NCI-H2227 (cell line): Measurements from ENCODE around the gene SHTN1.

Source experiments
- DNase-seq: peaks from one replicate; lab custom pipeline; 2025; ENCODE audit not compliant: unreplicated experiment; lab: John Stamatoyannopoulos, UW

Gene SHTN1

DNA sequence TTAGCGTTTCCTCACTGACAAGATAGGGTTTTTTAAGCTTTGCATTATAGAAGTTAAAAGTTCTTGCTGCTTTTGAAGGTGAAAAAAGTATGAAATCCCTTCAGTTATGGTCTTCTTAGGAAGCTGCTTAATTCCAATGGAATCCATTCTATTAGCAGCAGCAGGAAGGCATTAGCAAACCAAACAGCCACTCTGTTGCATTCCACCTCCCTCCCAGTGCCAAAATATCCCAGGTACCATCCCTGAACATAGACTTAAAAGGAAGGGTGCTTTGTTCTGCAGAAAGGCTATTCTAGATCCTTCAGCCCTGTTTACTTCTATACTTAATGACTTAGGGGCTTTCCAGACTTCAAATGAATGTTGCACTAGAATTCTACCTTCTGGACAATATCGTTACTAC is 131.9 kb downstream of the SHTN1 start:
- DNase-seq: no peak

DNA sequence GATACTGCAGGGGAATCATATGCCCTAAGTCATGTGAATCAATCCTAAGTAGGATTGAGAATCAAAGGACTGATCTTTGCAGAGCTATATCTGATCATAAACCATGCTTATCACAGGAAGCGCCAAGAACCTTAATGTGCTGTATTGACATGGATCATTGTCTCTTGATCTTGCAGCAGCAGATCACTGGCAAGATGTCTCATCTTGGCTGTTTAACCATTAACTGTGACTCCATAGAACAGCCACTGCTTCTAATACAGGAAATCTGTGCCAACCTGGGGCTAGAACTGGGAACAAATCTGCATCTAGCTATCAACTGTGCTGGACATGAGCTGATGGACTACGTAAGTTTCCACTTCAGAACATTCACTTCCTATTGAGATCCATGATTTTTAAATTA is 134.0 kb downstream of the SHTN1 start:
- DNase-seq: no peak

DNA sequence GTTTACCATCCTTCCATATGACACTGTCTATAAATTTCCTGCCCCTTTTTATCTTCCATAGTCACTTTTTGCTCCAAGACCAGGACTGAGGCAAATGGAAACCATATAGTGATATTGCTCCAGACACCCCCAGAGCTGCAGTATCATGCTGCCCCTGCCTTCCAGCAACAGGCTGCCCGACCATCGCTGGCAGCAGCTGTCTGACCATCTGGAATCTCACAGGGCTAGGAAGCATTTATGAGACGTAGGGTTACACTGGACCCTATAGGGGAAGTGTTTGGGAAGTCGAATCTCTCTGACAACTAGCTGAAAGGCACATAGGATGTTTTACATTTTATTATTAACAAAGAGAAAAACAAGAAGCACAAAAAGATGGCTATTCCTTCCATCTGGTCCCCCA is 136.3 kb downstream of the SHTN1 start:
- no peak for DNase-seq

DNA sequence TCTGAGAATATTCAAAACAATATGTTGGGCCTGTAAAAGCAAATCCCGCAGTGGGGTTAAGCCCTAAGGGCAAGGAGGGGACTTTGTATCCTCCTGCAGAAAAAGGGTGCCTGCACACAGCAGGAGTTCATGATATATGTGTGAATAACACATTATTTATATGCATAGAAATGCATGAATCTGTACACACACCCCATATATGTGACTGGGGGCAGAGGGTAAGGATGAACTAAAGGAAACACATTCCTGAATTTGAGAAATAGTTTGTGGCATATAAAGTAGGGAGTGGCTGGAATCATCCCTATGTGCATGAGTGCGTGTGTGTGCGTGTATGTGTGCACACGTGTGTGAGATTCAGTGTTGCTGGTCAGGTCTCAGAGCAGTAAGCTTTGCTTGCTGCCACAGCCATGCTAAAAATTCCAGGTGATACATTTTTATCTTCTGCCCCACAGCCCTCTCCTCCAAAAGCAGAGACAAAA is 136.8 kb downstream of the SHTN1 start:
- no peak for DNase-seq

DNA sequence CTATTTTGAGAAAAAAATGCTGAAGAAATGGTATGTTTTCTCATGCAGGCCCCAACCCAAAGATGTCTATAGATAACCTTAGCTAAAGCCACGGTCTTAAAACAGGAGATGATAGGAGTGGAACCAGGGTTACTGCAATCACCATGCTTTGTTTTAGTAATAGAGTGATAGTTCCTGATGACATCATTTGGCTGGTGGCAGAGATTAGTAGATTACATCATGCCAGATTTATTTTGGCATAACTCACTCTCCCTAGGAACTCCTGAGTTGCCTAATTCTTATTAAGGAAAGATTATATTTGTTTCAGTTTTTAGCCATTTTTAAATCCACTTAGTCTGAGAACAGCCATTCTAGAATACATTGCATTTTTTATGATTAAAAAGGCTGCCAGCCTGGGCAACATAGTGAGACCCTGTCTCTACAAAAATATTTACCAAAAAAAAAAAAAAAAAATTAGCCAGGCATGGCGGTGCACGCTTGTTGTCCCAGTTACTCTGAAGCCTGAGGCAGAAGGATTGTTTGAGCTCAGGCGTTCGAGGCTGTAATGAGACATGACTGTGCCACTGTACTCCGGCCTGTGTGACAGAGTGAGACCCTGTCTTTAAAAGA is 137.9 kb downstream of the SHTN1 start:
- DNase-seq: no peak

DNA sequence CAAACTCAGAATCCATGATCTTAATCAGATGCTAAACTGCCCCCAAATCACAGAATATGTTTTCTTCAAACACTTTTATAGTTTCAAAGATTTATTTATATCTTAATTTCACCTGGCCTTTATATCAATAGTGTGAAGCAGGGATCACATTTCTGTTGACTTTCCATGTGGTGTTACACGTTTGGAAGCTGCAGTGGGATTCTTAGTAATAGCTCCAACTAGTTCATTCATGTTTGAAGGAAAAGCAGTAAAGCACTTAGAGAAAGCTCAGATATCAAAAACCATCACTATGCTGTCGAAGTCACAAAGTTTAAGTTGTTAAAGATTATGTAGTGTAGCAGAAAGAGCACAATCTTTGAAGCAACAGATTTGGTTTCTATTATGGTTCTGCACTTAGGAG is 138.9 kb downstream of the SHTN1 start:
- DNase-seq: no peak

DNA sequence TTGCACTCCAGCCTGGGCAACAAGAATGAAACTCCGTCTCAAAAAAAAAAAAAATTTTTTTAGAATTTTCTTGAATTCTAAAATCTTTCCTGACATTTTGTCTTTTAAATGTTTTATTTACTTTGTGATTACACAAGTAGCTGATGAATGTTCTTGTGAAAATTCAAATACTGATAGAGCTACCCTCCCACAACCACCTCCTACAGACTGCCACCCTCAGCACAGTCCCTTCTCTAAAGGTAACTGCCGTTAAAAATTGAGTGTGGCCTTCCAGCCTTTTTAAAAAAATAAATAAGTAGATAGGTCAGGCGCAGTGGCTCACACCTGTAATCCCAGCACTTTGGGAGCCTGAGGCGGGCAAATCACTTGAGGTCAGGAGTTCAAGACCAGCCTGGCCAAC is 140.6 kb downstream of the SHTN1 start:
- DNase-seq: no peak

DNA sequence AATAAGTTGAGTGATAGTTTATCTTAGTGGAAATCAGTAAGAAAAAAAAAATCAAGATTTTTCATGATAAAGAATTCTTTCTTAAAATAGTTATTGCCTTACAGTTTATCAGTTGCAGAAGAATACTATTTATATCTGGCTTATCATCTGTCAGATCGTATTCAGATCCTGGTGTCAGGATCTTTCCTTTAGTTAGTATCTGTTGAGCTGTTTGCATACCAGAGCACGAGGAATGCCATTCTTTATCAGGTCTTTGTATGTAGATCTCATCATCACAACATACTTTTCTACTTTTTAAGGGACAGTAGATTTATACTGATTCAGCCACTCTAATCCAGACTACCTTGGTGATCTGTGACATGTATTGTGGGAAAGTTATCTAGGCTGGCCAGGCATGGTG is 143.2 kb downstream of the SHTN1 start:
- DNase-seq: no peak

DNA sequence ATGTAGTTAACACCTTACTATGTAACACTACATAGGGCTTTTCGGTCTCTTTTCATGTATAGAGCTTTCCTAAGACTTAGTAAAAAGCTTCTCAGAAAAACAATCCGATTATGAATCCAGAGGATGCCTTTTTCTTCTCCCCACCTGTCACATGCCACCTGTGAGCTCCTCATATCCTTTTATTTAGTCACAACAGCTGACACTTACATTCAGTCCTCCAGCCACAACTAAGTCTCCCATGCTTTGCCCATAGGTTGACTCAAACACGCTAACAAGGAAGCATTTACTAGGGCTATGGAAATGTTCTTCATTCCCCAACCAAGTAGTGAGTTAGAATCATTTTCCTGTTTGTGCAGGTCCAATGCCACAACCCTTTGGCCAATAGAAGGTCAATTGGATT is 147.8 kb downstream of the SHTN1 start:
- no peak for DNase-seq

DNA sequence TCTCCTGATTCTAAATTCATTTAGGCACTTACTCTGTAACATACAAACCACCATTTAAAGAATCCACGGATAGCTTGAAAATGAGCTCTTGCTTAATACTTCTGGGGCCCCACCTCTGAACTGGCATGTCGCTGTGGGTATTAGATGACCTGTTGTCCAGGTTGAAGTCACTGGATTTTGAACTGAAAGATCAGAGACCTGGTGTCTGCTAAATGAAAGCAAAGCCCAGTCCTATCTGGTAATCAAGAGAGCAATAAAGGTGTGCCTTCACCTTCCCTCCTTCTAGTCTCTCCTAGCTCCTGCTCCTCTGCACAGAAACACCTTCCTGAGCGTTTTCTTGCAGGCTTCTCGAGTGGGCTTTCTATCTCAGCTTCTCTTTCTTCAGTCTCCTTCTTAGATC is 151.3 kb downstream of the SHTN1 start:
- DNase-seq: no peak

DNA sequence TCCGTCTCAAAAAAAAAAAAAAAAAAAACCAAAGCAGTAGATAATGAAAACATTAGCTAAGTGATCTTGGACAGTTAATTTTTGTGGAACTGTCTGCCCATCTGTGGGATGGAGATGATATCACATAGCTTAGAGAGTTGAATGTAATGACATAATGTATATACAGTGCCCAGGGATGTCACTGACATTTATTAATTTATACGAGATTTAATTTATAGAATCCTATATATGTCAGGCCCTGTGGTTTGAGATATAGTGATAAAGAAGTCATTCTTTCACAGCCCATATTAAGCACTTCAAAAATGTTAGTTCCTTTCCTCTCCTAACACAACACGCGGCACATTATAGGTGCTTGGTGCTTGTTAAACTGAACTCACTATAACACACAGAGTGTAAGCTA is 151.7 kb downstream of the SHTN1 start:
- DNase-seq: no peak

DNA sequence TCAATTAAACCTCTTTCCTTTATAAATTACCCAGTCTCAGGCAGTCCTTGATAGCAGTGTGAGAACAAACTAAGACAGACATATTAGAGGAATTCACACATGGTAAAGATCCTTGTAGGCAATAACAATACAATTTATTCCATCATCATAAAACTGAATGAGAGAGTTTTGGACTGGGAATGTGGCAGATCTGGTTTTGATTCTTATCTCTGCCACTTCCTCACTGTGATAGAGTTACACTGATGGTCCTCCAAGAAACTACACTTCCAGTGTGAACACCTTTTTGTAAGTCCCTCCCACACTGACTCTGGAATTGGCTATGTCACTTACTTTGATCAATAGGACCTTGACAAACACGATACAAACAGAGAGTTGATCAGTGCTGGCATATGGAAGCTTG is 152.7 kb downstream of the SHTN1 start:
- no peak for DNase-seq

DNA sequence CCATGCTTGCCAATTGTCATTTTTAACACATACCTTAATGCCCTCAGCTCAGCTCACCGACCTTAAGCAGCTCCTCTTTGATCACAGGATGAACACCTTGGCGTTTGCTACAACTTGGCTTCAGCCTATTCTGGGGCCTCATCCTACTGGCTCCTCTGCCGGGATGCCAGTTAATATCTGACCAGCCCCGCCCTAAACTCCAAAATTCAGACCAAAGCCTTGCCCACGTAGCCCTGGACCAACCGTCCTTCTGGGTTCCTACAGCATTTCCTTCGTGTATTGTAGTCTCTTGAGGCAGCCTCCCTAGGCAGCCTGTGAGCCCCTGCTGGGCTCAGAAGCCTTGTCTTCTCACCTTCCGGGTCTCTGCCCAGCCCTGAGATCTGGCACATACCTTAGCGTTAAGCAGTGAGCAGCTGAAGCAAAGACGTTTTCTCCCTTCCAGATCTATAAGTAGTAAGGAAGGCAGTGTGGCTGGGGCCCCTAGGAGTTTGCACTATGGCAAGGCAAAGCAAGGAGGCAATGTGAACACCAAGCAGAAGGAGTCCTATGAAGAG is 154.9 kb downstream of the SHTN1 start:
- DNase-seq: no peak

DNA sequence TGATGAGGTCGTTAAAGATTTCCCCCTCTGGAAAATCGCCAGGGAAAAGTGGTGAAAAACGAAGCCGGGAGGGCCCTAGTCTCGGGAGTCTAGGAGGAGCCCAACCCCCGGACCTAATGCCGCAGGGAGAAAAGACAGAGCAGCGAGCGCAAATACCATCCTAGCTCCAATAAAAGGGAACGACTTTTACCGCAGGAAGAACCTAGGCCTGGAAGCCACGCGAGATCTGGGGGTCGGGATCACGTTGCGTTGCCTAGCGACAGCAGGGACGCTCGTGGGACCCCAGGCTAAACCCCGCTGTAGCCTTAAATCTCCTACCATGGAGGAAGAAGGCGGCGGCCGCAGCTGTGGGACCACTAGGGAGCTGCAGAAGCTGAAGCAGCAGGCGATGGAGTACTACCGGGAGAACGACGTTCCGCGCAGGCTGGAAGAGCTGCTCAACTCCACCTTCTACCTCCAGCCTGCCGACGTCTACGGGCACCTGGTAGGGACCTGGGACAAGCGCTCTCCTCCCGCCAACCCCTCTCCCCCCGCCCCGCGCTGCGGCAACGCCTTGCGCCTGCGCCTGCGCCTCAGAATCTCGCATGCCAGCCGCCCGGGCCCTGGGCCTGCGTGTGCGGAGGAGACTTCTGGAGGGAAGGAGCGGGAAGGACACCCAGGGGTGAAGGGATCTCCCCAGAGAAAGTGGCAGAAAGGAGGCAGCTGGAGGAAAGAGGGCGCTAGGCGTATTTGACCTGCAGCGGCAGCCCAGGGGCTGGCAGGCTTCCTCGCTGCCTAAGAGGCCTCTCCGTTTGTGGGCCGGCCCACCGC is 155.5 kb downstream of the SHTN1 start, which contains the start of gene ENO4:
Gene ENO4 (plus strand): TSS at position 252 of the 810 bp plus-strand sequence. CDS start 68 bp downstream, at position 320.
- DNase-seq: peak; percentile 89

DNA sequence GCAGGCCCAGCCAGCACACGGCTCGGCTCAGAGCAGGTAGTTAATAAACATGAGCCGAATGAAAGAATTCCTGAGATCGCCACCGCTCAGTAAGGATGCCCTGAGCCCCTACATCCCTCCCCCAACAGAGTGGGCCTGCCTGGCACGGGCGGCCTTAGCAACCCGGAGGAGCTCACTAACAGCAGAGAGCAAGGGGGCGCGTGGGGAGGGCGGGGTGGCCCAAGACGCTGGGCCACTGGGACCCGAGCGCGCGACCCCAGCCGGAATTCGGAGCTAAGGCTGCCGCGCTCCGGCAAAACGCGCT is 156.1 kb downstream of the SHTN1 start:
- DNase-seq: peak; percentile 47

DNA sequence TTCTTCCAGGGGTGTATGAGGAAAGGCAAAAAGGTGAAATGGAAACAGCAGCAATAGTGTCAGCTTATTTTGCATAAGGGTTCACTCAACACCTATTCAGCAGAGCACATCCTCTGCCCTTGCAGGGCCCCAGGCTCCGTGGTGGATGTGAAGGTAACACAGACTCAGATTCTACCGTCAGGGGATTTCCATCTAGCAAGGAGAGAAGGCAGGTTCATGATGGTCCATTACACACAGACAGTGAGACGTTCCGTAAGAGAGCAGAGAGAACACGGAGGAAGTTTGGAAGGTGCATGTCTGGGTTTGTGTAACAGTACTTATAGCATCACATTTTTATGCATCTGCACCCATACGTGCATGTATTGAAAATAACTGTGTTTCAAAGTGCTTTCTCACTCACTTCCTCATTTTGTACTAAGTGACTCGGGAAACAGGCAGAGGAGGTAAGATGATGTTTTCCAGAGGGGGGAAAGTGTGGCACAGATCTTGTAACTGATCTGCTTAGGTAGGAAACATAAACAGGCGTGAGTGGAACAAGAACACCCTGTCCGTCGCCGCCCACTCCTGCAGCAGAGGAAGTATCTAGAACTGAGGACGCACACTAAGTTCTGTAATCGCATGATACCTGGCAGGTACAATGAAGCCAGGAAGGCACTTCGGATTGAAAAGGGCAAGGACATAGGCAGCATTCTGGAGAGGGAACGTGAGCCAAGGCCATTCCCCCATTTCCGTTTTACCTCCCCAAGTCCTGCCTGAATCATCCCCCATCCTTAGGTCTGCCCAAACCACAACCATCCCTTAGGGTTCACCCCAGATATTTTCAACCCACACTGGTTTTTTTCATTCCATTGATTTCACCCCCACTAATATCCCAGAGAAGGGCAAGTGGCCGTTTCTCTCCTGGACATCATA is 156.7 kb downstream of the SHTN1 start:
- DNase-seq: no peak

DNA sequence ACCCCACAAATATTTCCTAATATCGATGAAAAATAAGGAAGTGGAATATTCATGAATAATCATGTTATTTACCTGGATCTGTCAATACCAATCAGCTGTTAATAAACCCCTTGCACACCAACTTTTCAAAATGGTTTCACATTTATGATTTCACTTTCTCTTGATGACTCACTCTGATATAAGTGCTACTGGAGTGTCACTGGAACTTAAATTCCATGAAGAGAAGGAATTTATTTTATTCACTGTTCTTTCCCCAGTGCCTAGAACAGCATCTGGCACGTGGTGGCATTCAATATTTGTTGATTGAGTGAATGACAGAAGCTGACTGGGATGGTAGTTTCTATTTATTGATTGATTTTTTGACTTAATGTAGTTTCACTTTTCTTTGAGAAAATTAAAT is 159.2 kb downstream of the SHTN1 start:
- no peak for DNase-seq

DNA sequence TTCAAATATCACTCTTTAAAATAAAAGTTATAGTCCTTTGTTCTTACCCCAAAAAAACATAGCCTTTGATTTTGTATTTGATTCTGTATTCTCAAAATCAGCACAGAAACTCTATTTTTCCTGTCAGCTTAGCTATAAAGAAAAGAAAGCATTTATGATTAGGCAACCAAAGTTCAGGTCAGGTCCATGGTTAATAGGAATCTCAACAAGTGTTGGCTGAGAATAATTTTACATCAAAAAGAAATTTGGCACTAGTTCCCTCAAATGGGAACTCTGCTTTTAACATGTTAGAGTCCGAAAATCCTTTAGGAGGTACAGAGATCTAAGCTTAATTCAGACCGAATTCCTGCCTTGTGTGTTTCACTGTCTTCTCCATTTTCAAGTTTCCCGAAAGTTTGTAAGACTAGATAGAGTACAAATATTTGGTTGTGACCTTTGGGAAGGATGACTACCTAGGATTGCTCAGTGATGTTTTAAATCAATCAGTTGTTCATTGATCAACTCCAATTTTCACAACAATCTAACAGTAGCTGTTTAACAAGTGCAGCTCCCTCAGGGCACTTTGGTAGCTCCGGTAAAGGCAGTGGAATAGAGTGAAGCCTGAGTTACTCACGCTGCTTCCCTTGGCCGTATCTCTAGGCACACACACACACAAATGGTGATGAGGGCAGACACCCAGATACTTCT is 164.5 kb downstream of the SHTN1 start:
- DNase-seq: peak; percentile 21

DNA sequence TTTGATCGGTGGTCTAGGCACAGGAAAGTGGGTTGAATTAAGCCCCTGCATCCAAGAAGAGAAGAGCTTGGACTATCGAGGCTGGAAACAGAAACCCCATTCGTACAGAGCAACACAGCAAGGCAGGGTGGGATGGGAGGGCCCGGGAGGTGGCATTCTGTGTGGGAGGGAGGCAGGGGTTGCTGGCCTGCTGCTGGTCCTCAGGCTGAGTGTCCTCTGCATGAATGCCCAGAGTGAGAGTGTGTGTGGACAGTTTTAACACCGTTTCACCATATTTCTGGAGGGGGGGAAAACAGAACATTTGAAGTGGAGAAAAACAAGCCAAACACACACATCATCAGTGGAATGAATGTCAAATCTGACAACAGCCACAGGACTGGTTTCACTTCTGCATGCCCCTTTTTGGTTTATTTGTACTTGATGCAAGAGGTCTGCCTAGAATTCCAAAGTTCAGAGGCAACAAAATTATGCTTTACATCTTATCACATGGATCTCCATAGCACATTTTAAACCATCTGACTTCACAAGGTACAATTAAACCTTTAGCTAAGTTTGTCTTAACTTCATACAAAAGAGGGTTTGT is 166.8 kb downstream of the SHTN1 start:
- DNase-seq: no peak

DNA sequence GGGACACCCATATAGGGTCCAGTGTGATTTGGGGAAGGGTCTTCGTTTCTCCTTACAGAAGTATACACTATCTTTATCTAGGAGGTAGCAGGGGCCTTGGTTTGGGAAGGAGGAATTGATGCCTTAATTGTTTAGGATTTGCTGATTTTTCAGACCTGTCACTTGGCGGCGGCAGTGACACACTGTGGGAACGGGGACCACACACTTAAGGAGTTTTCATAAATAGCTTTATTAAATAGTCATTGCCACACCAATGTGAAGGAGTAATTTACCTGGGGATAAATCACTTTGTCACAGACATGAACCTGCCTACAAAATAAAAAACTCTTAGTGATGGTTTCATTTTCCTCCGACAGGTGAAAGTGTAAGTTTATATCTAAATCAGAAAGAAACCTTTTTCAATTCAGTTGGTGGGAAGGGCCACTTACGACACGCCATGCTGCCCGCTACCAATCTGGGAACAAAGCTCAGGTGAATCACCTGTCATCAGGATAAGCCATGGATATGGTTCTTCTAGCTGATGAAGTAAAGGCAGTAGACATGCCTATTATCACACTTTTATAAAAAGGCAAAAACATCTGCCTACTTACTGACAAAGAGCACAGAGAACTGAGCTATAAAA is 168.0 kb downstream of the SHTN1 start:
- DNase-seq: no peak
